ENCODE measurements around the gene ABHD3. TPM values are rescaled to one million over a fixed set of nuclear protein-coding genes. Genes with fewer than 3 reads are reported as not detected.
"Not testable (repeated sequence)": the region's sequence is repeated elsewhere in the genome, so short reads cannot be mapped to it uniquely, and the experiment has no call there.

ABHD3 gene
- total RNA-seq, 1 donor from 2014 or later, result 21.1 TPM

- no peak for TF ChIP-seq POLR2A (IDR thresholded peaks at IDR 0.05)
- no peak for TF ChIP-seq CTCF (IDR thresholded peaks at IDR 0.05)
- TF ChIP-seq POLR2AphosphoS5 (IDR thresholded peaks at IDR 0.05; ENCODE audit: insufficient read depth in 1 of 2, low read depth in 1 of 2), result no peak
- Histone ChIP-seq H3K36me3 (peaks cover 0 to 22% of the 10 kb centered on the region in 2 donors), H3K27ac (no peak overlapping the region), H3K27me3 (no peaks in the 10 kb centered on the region), H3K9me3 (no peaks in the 10 kb centered on the region), H3K4me3 (no peak overlapping the region), H3K4me1 (no peaks in the 10 kb centered on the region)
- intact Hi-C loops (cut with DNase I), result no loop called here
- no peak for DNase-seq (ENCODE audit: extremely low spot score in 2 of 2)
These were observed 69.9 kb downstream of the ABHD3 start for GRCh38 chr18:21634588-21635199.

GRCh38 chr18:21632393-21632792 is 72.2 kb downstream of the ABHD3 start:
- H3K4me3 ChIP-seq, result no peak overlapping the region

GRCh38 chr18:21629089-21629832 is 75.3 kb downstream of the ABHD3 start:
- Histone ChIP-seq H3K27ac (no peak overlapping the region), H3K27me3 (no peaks in the 10 kb centered on the region), H3K9me3 (no peaks in the 10 kb centered on the region), H3K4me3 (no peak overlapping the region), H3K36me3 (peaks cover 0 to 56% of the 10 kb centered on the region in 2 donors), H3K4me1 (no peaks in the 10 kb centered on the region)
- TF ChIP-seq POLR2AphosphoS5 (IDR thresholded peaks at IDR 0.05; ENCODE audit: insufficient read depth in 1 of 2, low read depth in 1 of 2), result no peak
- TF ChIP-seq CTCF (IDR thresholded peaks at IDR 0.05), result no peak
- TF ChIP-seq POLR2A (IDR thresholded peaks at IDR 0.05), result no peak
- intact Hi-C loops (cut with DNase I), result no loop called here
- no peak for DNase-seq (ENCODE audit: extremely low spot score in 2 of 2)

More at GRCh38 chr18:21632393-21632792, 72.2 kb downstream of the ABHD3 start:
- H3K9me3 ChIP-seq, result no peaks in the 10 kb centered on the region
- peaks cover 0 to 33% of the 10 kb centered on the region in 2 donors for H3K36me3 ChIP-seq
- TF ChIP-seq CTCF (IDR thresholded peaks at IDR 0.05), result no peak
- no peak for TF ChIP-seq POLR2AphosphoS5 (IDR thresholded peaks at IDR 0.05; ENCODE audit: insufficient read depth in 1 of 2, low read depth in 1 of 2)
- no peak for TF ChIP-seq POLR2A (IDR thresholded peaks at IDR 0.05)
- H3K27me3 ChIP-seq, result no peaks in the 10 kb centered on the region
- no peaks in the 10 kb centered on the region for H3K4me1 ChIP-seq
- H3K27ac ChIP-seq, result no peak overlapping the region
- no peak for DNase-seq (ENCODE audit: extremely low spot score in 2 of 2)
- intact Hi-C loops (cut with DNase I), result no loop called here

GRCh38 chr18:21621640-21622039 is 82.9 kb downstream of the ABHD3 start:
- H3K4me1 ChIP-seq; H3K27ac ChIP-seq; H3K27me3 ChIP-seq; intact Hi-C loops (cut with DNase I); DNase-seq (ENCODE audit: extremely low spot score in 2 of 2); H3K4me3 ChIP-seq; H3K9me3 ChIP-seq: not testable (repeated sequence)
- H3K36me3 ChIP-seq, result peaks cover 3 to 40% of the 10 kb centered on the region in 2 donors

GRCh38 chr18:21612125-21613039 is 92.2 kb downstream of the ABHD3 start, which contains the start of gene SNRPD1:
SNRPD1 (plus strand) TSS chr18:21612314; CDS start chr18:21612430, 116 bp downstream.
- no peaks in the 10 kb centered on the region for H3K9me3 ChIP-seq

GRCh38 chr18:21611401-21612124 is 93.0 kb downstream of the ABHD3 start:
- intact Hi-C loops (cut with DNase I); DNase-seq (ENCODE audit: extremely low spot score in 2 of 2); H3K9me3 ChIP-seq; H3K36me3 ChIP-seq; H3K27me3 ChIP-seq: not testable (repeated sequence)
- Histone ChIP-seq H3K27ac (peak overlapping the region; percentile 81), H3K4me3 (peak overlapping the region; percentile 72 to 78), H3K4me1 (peaks cover 21% of the 10 kb centered on the region)

More at GRCh38 chr18:21612125-21613039, 92.2 kb downstream of the ABHD3 start, which contains the start of gene SNRPD1:
- Histone ChIP-seq H3K4me1 (peaks cover 21% of the 10 kb centered on the region), H3K27me3 (no peaks in the 10 kb centered on the region), H3K4me3 (peak within 1 kb of the TSS; percentile 72 to 78), H3K36me3 (peaks cover 0 to 7% of the 10 kb centered on the region in 2 donors), H3K27ac (peak within 1 kb of the TSS; percentile 81)
- intact Hi-C loops (cut with DNase I), result no loop called here
- peak in 1 of 2 donors; percentile 87 for DNase-seq (ENCODE audit: extremely low spot score in 2 of 2)
- TF ChIP-seq CTCF (IDR thresholded peaks at IDR 0.05) (peak; percentile 87 to 91 (median 88)), POLR2A (IDR thresholded peaks at IDR 0.05) (no peak), POLR2AphosphoS5 (IDR thresholded peaks at IDR 0.05; ENCODE audit: insufficient read depth in 1 of 2, low read depth in 1 of 2) (peak; percentile 86 to 91)

Data from vagina (tissue), 2 donors.